ENCODE data around the gene BICDL1.
"Not testable (repeated sequence)": the region's sequence is repeated elsewhere in the genome, so short reads cannot be mapped to it uniquely, and the experiment has no call there.

The BICDL1 gene

DNA sequence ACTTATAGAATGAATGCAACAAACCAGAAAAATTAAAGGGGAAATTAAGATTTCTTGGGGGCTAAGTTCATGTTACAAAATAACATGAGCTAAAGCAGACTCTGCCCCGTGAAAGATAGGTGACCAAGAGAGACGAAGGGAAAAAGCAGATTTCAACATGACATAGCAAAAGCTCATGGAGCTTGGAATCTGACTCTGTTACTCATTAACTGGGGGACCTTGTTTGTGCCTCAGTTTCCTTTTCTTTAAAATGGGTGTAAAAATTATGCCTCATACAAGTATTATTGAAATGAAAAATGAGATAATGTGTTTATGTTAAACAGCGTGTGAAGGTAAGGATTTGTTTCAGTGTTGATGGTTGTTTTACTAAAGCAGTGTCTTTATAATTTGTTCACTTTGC is 11.5 kb downstream of the BICDL1 start:
- no peak for DNase-seq (ENCODE audit: low spot score)

- DNase-seq (ENCODE audit: low spot score) = no peak
These were observed 17.4 kb downstream of the BICDL1 start for GRCh38 chr12:120006258-120006975.

DNA sequence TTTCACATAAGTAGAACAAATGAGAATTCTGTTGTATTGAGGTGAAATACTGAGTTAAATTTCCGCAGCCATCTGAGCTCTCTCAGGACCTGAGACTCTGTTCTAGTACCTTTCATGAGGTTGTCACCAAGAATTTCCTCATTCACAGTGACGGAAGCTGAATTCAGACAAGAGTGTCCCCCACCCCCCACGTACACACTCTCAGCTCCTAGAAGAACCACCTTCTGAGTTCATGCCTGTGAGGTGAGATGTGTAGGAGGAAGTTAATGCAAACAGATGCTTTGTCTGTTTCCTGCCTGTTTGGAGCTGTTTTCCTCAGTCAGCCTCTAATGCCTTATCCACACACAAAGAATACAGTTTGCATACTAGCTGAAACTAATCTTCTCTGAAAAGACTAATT is 18.2 kb downstream of the BICDL1 start:
- DNase-seq (ENCODE audit: low spot score) = no peak

GRCh38 chr12:120010661-120011230 is 21.7 kb downstream of the BICDL1 start:
- no peak for DNase-seq (ENCODE audit: low spot score)

GRCh38 chr12:120012067-120012621 is 23.1 kb downstream of the BICDL1 start:
- DNase-seq (ENCODE audit: low spot score) = peak; percentile 15

DNA sequence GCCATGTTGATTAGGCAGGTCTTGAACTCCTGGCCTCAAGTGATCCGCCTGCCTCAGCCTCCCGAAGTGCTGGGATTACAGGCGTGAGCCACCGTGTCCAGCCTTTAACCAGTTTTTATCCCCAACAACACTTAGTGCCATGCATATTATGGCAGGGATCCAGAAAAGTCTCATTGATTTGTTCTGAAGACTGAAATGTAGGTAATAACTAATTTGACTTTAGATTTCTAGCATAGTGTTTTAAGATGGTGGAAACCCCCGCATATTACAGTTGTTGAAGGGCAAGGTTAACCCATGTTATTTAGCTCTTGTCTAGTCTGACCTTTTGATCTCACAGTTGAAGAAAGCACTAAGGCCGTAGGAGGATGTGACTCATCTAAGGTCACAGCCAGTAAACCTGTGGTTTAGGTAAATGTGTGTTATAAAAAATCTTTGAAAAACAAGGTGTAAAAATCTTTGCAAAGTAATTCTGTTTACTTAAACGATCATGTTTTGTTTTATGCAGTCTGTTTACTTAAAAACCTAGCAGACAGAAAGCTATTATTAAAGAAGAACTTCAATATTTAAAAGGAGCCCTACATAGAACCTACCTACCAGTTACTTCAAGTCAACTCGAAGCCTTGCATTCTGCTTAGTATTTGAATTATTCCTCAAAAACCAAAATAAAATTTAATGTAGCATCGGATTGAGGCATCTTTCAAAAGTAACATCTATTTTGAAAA is 24.8 kb downstream of the BICDL1 start:
- no peak for DNase-seq (ENCODE audit: low spot score)

GRCh38 chr12:120014381-120014735 is 25.3 kb downstream of the BICDL1 start:
- DNase-seq (ENCODE audit: low spot score) = not testable (repeated sequence)

GRCh38 chr12:120015313-120015712 is 26.3 kb downstream of the BICDL1 start:
- no peak for DNase-seq (ENCODE audit: low spot score)

DNA sequence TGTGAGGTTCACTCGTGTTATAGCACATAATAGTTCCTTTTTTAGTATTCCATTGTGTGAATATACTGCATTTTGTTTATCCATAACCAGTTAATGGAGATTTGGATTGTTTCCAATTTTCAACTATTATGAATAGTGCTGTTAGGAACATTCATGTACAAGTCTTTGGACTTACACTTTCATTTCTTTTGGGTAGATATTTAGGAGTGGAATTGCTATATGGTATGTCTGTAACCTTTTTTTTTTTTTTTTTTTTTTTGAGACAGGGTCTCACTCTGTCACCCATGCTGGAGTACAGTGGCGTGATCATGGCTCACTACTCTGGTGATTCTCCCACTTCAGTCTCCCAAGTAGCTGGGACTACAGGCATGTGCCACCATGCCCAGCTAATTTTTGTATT is 27.2 kb downstream of the BICDL1 start:
- DNase-seq (ENCODE audit: low spot score) = not testable (repeated sequence)

- DNase-seq (ENCODE audit: low spot score) = no peak
These were observed 30.2 kb downstream of the BICDL1 start for GRCh38 chr12:120019197-120019596.

DNA sequence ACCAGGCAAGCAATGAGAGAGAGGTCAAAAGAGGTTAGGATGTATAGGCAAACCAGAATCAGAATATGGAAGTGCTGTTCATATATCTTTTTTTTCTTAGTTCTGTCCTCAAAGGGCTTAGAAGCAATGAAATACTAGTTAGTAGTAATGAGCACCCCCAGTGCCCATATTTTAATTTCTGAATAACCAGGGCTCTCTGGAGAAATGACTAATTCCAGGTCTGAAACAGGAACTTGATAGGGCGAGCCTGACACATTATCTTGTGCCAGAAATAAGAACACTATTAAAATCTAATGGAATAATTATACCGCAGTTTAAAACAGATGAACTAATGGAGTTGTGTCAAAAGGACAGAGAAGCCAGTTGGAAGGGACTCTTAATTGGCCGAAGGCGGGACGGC is 30.9 kb downstream of the BICDL1 start:
- DNase-seq (ENCODE audit: low spot score) = no peak

DNA sequence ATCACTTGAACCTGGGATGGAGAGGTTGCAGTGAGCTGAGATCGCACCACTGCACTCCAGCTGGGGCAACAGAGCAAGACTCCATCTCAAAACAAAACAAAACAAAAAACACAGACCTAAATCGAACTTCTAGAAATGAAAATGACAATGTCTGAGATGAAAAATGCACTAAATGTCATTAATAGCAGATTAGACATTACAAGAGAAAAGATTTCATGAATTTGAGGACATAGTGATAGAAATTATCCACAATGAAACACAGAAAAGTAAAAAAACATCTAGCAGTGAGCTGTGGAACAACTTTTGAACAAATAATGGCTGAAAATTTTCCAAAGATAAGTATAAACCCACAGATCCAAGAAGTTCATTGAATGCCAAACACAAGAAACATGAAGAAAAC is 35.2 kb downstream of the BICDL1 start:
- DNase-seq (ENCODE audit: low spot score) = no peak

GRCh38 chr12:120025640-120026039 is 36.6 kb downstream of the BICDL1 start:
- DNase-seq (ENCODE audit: low spot score) = no peak

DNA sequence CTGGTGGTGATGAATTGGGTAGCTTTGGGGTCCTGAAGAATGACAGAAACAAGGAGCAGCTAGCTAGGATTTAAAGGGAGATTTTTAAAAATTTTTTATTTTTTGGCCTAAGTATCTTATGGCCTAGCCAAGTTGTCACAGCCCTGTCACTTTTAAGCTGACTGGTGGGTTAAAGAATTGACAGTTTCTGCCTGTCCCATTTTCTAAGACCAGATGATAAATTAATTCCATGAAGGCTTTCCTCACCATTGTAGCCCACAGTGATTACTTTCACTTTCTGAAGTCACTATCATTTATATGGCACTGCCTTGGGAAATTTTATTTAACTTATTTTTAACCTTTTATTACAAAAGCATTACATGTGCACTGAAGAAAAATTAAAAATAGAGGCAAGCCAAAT is 43.2 kb downstream of the BICDL1 start:
- no peak for DNase-seq (ENCODE audit: low spot score)

DNA sequence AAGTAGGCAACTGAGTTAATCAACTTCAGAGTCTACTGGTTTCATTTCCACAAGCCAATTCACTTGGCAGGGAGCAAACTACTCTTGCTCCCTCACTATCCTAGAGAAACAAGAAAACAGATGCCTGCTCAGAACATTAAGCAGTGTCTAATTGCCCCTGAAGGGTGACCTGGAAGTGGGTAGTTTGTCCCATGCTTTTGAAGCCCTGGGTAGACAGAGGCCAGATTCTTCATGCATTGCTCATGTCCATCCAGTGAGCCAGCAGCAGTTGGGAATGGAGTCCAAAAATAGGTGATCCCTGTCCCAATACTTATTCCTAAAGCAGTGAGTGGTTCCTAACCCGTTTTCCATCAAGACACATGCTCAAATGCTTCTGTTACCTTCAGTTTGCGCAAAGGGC is 48.8 kb downstream of the BICDL1 start:
- DNase-seq (ENCODE audit: low spot score) = no peak

- DNase-seq (ENCODE audit: low spot score) = no peak
These were observed 50.7 kb downstream of the BICDL1 start for GRCh38 chr12:120039711-120040110.

DNA sequence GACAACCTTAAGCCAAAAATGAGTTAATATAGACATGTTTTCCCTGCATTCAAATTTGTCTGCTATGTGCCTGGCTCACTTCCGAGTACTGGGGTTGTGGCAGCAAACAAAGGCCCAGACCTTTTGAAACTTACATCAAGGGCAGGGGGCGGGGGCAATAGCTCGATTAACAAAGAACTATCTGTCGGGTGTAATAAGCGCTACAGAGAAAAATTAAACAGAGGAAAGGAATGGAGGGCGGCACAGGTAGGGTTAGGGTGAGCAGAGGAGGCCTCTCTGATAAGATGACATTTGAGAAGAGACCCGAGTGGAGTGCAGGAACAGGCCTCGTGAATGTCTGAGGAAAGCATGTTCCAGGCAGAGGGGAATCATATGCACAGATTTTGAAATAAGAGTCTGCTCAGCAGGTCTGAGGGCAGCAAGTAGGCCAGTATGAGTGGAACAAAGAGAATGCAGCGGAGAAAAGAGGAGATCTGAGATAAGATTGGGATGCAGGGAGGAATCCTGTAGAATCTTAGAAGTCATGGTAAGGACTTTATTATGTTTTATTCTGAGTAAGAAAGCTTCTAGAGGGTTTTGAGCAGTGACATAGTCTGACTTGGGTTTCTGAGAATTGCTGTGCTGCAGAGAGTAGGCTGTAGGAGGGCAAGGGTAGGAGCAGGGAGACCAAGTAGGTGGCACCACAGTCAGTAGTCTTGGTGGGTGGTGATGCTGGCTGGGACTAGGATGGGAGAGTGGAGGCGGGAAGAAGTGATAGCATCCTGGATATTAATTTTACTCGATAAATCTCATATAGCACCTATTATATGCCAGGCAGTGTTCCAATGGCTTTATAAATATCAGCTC is 52.6 kb downstream of the BICDL1 start:
- no peak for DNase-seq (ENCODE audit: low spot score)

- DNase-seq (ENCODE audit: low spot score) = not testable (repeated sequence)
These were observed 56.3 kb downstream of the BICDL1 start for GRCh38 chr12:120045367-120045766.

DNA sequence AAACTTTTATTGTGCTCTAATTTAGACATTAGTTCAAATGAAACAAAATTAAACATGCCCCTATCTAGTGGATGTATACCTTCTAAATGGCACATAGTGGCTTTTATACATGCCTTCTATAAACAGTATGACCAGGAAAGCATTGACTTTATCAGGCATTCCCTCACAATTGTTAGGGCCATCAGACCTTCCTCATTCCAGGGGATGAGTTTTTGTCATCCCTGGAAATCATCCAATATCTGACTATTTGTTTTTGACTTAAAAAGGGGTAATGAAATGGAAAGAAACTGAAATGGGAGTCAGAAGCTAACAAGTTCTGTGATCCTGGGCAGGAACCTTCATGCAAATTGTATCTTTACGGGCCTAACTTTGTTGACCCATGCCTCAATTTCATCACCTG is 58.0 kb downstream of the BICDL1 start:
- DNase-seq (ENCODE audit: low spot score) = no peak

- DNase-seq (ENCODE audit: low spot score) = no peak
These were observed 59.2 kb downstream of the BICDL1 start for GRCh38 chr12:120048263-120048662.

DNA sequence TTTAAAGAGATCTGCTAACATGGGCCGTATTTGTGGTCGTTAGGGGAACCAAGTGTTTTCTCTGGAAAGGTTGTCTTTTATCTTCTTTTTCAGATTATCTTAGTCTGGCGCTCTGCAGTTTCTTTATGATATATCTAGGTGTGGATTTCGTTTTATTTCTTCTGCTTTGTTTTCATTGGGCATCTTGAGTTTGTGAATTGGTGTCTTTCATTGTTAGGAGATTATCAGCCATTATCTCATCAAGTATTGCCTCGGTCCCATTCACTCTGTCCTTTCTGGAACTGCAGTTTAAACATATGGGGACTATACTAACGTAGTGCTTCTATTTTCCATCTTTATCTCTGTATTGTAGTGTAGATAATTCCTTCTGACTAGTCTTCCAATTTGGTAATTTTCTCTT is 60.4 kb downstream of the BICDL1 start:
- no peak for DNase-seq (ENCODE audit: low spot score)

GRCh38 chr12:120051535-120051934 is 62.5 kb downstream of the BICDL1 start:
- DNase-seq (ENCODE audit: low spot score) = no peak
